HG03045 (cell line): Measurements from ENCODE around the gene PTPRM.
"Not testable (repeated sequence)": the region's sequence is repeated elsewhere in the genome, so short reads cannot be mapped to it uniquely, and the experiment has no call there.

ENCODE experiments used
- ATAC-seq: cut with Tn5 transposase; IDR thresholded peaks from one replicate; pipeline ENCODE4 v1.9.1; 2021; ENCODE audit warnings: mild to moderate bottlenecking, moderate library complexity; ENCODE audit not compliant: unreplicated experiment

Gene PTPRM

GRCh38 chr18:8439055-8439454 is 871.9 kb downstream of the PTPRM start:
- ATAC-seq: no peak

DNA sequence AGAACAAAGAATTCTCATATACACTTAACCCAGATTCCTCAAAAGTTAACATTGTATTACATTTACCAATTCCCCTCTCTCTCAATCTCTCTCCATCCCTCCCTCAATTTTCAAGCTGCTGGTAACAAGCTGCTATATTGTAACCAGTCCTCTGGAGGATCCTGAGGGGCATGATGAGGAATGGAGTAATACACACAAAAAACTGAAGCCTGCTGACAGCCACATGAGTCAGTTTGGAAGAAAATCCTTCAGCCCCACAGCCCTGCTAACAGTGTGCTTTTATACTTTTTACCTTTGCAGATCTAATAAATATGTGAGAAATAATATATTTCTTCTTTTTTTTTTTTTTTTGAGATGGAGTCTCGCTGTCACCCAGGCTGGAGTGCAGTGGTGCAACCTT is 876.4 kb downstream of the PTPRM start:
- no peak for ATAC-seq

DNA sequence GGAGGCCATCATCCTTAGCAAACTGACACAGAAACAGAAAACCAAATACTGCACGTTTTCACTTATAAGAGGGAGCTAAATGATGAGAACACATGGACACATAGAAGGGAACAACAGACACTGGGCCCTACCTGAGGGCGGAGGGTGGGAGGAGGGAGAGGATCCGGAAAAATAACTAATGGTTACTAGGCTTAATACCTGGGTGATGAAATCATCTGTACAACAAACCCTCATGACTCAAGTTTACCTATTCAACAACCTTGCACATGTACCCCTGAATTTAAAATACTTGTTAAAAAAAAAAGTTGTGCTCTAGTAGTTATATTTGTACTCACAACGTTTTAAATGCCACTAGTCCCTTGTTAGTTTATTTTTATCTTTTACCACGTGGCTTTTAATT is 879.8 kb downstream of the PTPRM start:
- ATAC-seq: not testable (repeated sequence)

DNA sequence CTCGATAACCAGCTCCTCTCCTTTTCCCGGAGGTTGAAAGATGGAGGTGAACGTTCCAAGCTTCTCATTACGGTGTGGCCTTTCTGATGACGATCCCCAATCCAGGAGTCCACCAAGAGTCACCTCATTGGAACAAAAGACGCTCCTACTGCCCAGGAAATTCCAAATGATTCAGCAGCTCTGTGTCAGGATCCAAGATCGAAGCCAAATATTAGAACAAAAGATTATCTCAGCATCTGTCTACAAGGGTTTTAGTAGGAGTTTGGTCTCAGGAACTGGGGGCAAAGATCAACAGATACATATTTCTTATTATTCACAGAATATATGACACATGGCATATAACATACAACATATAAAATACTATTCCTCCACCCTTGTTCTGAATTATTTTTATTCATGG is 881.0 kb downstream of the PTPRM start:
- no peak for ATAC-seq

DNA sequence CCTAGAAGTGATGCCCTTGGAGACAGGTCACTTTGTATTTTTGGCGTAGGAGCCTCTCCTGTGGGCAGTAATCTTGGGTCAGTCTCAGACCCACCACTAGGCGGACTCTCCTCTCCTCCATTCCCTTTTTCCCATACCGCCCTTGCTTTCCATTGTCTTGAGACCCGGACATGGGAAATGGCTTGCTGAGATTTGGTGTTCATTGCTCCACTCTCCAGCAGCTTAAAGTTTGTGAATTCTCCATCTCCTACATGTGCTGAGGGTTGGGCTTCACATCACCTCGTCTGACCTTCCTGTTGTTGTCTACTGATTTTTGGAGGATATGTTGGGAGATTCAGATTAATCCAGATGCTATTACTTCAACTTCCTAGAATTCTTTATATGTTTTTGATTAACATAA is 882.9 kb downstream of the PTPRM start:
- no peak for ATAC-seq

GRCh38 chr18:8450898-8451665 is 884.0 kb downstream of the PTPRM start:
- ATAC-seq: no peak

GRCh38 chr18:8453528-8453927 is 886.4 kb downstream of the PTPRM start:
- ATAC-seq: no peak

GRCh38 chr18:8454136-8454535 is 887.0 kb downstream of the PTPRM start:
- ATAC-seq: no peak

DNA sequence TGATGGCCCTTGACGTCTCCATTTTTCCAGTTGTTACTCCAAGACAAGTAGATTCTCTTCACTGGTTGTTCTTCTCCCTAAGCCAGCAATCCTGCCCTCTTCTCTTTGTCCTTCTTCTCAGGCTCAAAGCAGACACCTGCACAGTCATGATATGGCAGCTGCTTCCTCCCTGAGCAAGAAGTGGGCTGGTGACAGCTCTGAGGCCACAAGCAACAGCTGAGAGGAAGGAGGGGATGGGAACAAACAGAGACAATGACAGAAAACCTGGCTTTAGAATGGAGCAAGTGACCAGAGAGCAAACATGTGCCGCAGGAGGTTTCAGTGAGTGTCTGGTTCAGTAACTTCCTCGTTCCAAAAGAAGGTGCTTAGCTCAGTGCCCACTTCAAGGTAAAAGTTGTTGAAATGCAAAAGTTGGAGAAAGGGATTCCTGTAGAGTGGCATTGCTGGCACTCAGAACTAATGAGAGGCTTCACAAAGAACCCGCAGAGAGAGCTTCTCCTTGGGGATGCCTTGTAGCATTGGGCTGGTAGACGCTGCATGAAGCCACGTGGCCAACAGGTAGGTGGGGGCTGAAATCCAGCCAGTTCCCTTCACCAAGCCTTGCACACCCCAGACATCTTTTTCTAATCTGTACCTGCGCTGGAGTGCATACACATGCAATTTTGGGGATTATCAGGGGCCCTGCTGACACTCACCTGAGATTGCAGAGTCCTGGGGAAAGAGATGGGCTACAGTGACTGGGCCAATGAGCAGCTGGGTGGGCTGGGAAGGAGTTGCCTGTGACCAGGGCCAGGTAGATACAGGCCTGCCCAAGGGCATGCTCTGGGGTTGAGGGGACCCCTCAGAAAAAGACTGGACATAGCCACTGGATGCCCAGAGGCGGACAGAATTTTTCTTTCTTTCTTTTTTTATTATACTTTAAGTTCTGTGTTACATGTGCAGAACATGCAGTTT is 888.8 kb downstream of the PTPRM start:
- ATAC-seq: no peak
